Stimulated activated CD4-positive, alpha-beta T cell treated with anti-CD3 and anti-CD28 coated beads, Interleukin-4, amount 100 ng/mL, for 24 hours (primary cell): Measurements from ENCODE around the gene GPR39.
"Not testable (repeated sequence)": the region's sequence is repeated elsewhere in the genome, so short reads cannot be mapped to it uniquely, and the experiment has no call there.

Source experiments
- DNase-seq: peaks from one replicate; pipeline ENCODE4 v3.0.0-alpha.2; 2020

Gene GPR39

DNA sequence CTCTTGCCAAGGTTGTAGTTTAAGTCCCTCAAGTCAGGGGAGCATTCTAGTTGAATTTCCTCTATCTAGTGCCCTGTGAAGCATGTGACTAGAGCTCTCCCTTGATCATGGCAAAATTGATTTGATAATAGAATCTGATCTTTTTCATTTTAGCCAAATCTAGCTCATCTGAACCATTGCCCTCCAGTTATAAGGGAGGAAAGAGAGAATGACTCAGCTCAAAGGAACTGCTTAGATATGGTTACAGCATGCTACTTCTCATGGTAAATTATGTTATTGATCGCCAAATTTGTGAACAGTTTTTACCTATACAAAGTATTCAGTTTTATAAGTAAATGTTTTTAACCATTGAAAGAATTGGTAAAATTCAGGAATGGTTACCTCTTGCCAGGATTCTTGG lies 100.8 kb downstream of the GPR39 start:
- no peak for DNase-seq

DNA sequence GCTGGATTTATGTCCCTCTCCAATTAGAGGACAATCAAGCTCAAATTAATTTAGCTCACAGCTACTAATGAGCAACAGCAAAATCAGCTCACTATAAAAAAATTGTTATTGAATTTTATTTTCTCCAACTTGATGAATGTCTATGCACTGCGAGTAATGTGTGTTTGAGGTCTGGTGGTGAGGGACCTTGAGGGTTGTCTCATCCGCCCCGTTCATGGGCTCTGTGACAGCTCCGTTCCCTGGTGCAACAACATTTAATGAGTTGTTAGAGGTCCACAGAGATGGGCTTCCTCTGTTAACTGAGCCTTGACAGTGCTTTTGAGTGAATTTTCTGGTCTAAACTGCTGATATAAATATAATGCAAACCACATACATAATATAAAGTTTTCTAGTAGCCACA lies 101.7 kb downstream of the GPR39 start:
- DNase-seq: no peak

DNA sequence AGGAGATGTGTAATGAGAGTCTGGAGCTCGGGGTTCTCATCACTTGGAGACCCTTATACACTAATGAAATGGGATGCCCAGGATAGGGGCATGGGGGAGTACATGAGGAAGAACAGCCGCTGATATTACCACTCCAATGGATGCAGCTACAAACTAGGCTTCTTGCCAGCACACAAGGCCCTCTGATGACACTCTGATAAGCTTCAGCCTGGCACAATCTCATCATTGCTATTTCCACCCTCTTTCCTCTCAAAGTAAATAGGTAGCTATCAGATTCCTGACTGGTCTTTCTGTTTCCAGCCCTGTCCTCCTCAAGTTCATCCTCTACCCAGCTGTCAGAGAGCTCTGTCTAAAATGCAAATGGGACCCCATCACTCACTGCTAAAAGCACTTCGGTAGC lies 103.0 kb downstream of the GPR39 start:
- DNase-seq: no peak

DNA sequence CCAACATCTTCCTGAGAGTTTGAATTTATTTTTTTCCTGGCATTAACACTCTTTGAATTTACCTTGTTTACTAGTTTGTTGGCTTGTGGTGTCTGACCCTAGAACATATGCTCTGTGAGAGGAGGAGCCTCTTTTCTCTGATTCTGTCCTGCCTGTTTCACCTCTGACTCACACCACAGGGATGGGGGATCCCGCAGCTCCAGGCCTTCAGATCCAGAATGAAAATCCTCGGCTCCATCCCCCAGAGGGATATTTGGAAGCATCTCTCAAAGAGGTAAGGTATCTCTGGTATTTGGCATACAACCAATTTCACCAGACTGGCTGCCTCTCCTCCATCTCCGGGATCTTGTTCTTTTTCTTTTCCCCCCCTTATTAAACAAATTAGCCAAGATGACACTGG lies 104.7 kb downstream of the GPR39 start:
- no peak for DNase-seq

DNA sequence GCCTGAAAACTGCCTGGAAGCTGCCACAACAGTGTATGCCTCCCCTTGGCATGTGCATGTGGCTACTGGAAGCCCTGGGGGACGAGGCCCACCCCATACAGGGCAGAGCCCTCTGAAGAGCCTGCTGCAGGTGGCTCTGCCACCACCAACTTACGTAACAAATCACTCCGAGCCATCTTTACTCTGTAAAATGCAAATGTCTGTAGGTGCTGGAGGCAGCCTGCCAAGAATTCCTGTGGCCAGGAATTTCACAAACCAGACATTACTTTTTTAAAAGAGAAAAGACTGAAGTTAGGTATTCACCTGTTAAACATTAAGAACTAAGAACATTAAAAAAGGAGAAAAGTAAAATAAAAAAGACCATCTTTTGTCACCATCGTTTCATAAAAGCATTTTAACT lies 106.3 kb downstream of the GPR39 start:
- DNase-seq: no peak

DNA sequence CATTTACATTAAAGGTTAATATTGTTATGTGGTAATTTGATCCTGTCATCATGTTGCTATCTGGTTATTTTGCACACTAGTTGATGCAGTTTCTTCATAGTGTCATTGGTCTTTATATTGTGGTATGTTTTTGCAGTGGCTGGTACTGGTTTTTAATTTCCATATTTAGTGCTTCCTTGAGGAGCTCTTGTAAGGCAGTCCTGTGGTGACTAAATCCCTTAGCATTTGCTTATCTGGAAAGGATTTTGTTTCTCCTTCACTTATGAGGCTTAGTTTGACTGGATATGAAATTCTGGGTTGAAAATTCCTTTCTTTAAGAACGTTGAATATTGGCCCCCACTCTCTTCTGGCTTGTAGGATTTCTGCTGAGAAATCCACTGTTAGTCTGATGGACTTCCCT lies 120.5 kb downstream of the GPR39 start:
- not testable (repeated sequence) for DNase-seq

DNA sequence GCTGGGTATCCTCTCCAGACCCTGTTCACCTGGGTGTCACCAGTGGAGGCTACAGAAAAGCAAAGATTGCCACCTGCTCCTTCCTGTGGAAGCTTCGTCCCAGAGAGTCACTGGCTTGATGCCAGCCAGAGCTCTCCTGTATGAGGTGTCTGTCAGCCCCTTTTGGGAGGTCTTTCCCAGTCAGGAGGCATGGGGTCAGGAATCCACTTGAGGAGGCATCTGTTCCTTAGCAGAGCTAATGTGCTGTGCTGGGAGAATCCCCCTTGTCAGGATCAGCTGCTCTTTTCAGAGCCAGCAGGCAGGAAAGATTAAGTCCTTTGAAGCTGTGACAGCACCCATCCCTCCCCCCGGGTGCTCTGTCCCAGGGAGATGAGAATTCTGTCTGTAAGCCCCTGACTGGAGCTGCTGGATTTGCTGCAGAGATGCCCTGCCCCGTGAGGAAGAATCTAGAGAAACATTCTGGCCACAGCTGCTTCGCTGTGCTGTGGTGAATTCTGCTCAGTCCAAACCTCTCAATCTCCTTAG lies 121.8 kb downstream of the GPR39 start:
- no peak for DNase-seq

DNA sequence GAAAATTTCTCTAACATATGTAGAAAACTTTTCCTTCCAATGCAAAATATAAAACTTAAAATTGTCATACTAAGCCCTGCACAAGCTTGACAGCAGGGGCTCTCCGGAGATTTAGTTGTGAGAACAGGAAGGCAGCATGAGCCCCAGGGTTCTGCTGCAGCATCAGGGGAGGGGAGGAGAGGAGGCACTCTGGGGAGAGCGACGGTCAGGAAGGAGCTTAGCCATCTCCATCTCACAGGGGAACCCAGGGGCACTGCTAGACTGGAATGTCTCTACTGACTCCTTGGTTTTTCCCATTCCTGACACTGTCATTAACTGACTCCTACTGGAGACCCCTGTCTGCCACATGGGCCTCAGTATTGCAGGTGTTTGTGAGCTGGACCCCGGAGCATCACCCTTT lies 123.6 kb downstream of the GPR39 start:
- no peak for DNase-seq

DNA sequence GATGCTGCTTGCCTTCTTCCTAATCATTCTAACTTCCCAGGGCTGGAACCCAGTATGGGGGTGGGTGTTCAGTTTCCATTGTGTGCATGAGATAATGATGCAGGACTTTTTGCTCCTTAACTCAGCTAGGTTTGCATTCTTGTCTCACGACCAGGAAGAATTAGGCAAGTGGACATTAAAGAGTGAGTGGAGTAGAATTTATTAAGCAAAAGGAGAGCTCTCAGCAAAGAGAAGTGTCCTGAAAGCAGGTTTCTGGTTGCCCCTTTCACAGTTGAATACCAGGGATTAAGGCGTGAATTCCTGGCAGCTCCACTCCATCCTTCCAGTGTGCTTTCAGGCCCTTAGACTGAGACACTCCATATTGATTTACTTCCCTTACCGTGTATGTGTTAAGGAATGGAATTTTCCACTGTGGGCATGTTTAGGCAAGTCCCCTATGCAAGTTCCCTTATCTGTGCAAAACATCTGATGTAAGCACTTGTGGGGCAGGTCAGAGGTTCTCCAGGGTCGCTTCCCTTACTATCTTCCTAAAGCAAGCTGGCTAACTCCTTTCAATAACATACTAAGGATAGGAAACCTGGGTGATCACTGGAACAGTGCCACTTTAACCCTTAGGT lies 126.5 kb downstream of the GPR39 start:
- DNase-seq: no peak

DNA sequence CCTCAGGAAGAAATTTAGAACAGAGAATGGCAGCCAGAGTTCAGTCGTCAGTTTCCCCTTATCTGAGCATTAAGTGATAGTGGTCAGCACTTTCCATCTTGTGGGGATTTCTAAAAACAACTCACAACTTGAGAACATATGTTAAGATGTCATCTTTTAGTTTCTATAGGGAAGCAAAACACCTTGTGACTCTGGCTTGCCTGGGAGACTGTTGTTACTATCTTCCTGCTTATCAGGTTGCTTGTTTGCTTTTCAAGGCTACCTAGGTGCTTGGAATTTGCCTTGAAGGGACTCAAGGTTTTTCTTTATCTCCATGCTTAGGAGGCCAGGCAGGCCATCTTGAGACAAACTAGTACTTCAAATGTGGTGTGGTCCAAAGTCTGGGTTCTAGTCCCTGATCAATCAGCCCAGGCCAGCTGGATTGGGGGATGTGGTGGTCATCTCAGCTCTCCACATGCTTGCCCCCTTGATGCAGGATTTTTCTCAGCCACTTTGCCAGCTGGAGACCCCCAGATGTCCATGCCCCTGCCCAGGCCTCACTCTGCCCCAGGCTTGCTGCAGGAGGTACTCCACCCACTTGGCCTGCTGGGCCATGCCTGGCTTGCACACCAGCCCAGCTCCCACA lies 127.5 kb downstream of the GPR39 start:
- no peak for DNase-seq

DNA sequence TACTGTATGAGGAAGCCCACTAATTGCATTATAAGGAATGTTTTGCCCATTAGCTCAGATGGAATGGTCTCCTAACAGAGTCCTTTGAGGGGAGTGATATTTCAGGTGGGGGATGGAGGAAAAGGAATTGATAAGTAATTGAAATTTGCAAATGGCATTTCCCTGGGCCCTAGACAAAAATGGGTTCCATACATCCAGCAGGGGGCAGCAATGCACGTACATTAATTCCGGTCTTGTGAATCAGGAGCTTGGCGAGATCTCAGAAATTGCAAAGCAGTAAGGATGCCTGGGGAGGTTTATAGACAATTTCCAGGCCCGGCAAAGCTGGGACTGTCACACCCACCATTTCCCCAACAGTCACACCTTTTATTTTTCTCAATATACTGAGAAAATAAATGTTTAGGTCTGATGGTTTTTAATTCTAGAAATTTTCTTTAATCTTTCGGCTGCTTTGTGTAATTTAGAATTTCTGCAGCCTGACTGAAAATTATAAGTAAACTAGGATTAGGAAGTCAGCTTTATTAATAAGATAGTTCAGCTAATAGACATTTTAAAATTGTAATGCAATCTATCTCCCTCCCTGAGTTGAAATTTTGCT lies 130.6 kb downstream of the GPR39 start:
- DNase-seq: peak; percentile 19

DNA sequence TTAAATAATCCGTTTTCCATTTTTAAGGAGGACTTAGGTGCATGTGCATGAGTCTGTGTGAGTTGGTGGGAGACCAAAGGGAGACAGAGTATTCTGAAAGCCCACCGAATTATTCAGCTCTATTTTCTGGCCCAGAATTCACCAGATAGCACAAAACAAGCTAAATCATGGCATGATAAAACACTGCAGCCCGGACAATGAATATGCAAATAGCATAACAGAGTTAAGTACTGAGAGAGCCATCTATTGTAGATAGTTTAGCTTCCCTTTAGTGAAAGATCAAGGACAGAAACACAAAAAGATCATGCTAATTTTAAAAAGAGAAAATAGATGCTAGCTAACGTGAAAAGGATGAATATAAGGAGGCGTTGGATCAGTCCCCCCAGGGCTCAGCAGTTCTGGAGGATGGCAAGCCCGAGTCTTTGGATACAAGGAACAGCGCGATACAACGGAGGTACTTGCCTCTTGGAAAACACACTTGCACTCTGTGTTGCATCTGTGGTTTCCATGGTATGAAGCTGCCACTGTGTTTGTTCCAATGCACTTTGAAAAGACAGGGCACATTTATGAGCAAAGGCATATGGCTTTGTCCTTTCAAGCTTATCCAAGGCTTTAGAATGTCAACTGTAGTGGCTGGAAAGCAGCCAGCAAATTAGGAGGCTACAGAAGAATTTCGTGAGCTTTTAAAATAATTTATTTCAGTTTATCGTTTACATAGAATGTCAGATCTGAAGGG lies 133.5 kb downstream of the GPR39 start:
- DNase-seq: no peak

DNA sequence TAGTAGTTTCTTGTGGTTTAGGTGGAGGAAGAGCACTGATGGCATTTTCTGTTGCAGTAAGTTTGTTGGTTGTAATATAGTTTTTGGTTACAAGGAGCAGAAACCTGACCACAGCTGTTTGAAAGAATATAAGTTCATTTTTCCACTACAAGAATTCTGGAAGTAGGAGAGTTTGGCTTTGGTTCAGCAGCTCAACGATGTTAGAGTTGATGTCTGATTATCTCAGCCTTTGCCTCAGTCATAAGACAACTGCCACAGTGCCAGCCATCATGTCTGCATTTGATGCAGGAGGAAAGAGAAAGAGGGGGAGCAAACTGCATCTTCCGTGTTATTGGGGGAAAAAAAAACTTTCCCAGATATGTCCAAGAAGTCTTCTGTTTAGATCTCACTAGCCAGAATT lies 134.3 kb downstream of the GPR39 start:
- DNase-seq: no peak

DNA sequence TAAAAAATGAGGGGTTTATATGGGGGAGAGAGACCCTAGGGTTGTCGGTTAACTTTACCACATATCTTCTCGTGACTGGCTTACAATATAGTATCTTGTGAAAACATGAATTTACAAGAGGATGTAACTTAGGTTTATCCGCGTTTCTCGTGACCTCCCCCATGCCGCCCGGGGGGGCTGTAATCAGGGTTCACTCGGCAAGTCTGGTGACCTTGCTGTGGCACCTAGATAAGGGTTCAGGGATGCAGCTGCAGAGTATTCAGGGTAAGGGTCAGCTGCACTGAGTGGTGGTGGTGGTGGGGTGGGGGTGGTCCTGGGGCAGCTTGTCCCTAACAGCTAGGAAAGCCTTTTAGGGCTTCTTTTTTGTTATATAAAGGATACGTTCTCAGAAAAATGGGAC lies 141.1 kb downstream of the GPR39 start:
- no peak for DNase-seq

DNA sequence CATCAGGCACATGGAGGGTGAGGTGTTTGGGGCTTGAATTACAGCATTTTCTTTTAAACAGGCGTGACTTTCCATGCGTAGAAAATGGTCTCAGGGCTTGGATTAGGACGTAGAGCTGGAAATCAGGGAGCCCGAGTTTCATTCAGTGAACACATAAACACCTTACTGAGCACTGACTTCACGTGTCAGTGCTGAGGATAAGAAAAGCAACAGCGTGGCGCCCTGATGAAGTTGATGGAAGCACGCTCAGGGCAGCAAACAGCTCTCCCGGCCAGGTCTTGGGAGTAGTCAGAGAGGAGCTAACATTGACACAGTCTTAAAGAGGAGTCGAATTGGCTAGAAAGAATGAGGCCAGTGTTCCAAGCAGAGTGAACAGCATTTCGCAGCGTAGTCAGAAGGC lies 142.7 kb downstream of the GPR39 start:
- DNase-seq: no peak

DNA sequence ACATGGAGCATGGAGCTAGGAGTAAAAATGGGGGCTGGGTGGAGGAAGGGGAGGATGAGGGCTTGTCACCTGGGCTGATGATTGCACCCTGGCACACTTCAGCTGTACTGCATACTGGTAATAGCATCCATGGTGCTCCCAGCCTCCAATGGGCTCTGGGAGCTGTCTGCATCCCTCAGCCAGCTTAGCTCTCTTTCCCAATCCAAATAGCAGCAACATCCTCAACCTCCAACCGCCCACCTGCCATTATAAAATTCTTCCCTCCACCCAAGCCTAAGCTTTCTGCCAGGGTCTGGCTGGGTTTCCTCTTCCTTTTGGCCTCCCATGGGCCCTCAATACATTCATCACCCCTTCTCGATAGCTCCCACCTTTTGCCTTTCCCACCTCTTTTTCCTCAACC lies 143.3 kb downstream of the GPR39 start:
- DNase-seq: no peak

DNA sequence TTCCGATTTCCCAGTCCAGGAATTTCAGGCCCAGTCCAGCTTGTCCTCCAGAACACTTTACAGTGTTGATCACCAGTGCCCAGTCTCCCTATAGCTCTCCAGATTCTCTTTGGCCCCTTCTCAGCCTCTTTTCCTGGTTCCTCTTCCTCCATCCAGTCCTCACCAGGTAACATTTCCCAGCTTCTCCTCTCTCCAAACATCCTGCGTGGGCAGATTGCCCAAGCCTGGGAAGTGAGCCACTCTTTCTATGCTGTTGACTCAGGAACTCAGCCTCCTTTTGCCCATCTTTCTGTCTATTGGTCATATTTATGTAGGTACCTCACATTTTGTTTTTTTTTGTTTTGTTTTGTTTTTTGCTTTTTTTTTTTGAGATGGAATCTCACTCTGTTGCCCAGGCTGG lies 144.0 kb downstream of the GPR39 start:
- no peak for DNase-seq

DNA sequence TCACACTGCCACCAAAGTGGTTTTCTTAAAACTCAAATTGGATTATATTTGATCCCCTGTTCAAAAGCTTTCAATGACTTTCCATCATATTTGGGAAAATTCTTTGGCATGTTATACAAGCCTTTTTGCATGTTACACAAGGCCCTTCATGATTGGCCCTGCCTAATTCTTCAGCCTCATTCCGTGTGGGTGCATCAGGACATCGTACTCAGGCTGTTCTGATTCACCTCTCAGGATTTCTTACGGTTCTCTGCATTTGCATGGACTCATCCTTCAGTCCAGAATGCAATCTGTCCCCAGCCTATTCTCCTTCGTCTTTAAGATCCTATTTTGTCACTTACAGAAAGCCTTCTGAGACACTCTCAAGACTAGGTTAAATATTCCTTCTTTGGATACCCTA lies 145.6 kb downstream of the GPR39 start:
- no peak for DNase-seq

DNA sequence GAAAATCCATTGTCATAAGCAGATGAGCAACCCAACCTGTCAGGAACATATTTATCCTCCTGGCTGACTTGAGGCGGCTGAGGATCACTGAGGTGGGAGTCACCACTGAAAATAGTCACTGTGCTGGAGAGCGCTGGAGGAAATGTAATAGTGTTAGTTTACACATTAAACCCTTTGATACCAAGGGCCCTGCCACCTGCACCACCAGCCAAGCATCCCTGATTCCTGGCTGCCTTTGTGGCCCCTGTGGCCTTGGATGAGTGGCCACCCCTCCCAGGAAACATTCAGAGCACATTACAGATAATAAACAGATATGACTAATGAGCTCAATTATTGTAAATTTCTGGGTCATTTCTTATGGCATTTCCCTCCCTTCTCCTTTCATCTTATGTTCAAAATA lies 147.5 kb downstream of the GPR39 start:
- DNase-seq: no peak

DNA sequence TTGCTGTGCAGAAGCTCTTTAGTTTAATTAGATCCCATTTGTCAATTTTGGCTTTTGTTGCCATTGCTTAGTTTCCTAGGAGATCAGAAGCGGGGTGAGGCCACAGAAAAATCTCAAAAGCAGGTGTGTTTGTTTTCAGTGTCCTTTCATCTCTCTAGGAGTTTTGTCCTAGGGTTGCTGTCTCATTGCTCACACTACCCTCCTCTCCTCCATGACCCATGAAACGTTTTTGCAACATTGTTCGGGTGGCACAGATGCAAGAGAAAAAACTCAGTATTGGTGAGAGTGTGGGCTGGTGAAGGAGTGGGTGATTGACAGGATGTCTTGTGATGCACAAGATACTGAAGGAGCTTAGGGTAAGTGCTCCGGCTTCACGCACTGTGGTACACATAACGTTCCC lies 149.8 kb downstream of the GPR39 start:
- DNase-seq: no peak

DNA sequence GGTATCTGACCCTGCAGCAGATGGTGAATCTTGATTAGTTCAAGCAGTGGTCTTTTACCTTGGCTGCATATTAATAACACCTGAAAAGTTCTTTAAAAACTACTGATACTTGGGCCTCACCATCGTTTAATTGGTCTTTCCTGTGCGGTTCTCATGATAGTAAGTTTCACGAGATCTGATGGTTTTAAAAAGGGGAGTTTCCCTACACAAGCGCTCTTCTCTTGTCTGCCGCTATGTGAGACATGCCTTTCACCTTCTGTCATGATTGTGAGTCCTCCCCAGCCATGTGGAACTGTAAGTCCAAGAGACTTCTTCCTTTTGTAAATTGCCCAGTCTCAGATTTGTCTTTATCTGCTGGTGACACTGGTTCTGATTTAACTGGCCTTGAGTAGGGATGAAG lies 151.1 kb downstream of the GPR39 start:
- no peak for DNase-seq

DNA sequence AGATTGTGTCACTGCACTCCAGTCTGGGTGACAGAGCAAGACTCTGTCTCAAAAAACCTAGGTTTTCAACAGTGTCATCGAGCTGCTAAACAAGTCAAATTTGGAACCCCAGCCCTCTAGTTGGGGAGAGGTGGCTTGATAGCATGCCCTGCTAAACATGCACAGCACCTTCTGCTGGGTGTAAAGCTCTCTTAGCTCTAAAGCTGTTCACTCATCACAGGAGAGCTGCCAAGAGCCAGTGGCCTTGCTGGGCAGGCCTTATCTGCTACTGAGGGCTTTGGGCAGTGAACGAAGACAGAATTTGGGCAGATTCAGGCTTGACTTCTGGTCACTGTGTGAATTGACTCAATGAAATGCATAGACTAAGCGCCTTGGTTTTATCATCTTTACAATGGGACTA lies 152.1 kb downstream of the GPR39 start:
- DNase-seq: no peak

DNA sequence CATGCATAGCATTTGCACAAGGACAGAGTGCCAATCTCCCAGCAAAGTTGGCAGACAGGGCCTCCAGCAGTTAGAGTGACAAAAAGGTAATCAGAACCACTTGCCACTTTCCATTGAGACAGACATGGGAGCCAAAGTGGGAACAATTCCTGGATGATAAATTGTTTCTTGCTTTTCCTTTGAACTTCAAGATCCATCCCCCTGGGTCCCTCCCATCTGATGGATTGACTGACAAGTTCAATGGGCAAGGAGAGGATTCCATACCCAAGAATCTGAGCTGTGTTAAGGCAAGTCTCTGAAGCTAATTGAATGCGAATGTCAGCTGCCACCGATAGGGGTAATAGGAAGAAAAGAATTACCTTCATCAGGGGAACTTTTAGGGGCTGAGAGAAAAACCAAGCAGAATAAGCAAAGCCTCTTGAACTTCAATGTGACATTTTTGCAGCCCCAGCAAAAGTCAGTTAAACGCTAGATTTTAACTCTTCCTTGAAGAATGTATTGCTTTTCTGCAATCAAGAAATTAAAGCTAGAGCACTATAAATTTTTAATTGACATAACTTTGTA lies 156.9 kb downstream of the GPR39 start:
- no peak for DNase-seq

DNA sequence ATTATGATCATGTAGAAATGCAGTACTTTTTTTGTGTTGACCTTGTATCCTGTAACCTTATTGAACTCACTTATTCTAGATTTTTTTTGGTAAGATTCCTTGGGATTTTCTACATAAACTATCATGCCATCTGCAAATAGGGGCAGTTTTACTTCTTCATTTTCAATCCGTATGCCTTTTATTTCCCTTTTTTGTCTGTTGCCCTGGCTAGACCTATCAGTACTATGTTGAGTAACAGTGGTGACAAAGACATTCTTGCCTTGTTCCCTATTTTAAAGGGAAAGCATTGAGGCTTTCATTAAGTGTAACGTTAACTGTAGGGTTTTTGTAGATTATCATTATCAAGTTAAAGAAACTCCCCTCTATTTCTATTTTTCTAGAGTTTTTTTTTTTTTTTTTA lies 161.1 kb downstream of the GPR39 start:
- DNase-seq: no peak
